GM18498 (cell line): ENCODE results near the gene PLCB1.

Experiments used
- ATAC-seq: cut with Tn5 transposase; IDR thresholded peaks from one replicate; pipeline ENCODE4 v1.9.1; 2021; ENCODE audit warnings: mild to moderate bottlenecking, moderate library complexity; ENCODE audit not compliant: unreplicated experiment

PLCB1 gene

DNA sequence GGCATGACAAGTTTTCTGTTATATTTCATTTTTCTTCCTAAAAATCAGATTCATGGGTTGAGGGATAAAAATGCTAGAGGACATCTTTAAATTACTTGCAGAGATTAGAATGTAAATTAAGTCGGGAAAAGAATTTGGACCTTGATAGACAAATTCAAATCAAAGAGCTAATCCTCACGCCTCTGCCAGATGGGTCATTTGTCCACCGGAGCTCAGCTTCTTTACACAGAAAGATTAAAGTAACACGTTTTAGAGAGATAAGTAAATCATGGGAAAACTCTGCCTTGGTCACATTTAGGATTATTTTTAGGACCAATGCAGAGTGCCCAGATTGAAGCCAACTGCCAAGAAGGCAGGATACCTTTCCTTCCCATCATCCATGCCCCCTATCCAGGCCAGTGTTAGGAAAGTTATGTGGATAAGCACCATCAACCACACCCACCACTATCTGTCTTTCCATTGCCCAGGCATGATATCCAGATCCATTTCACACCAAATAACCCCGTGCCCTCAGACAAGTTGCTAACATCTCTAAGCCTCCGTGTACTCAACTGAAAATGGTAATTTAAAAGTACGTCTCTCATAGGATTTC is 539.4 kb downstream of the PLCB1 start:
- no peak for ATAC-seq

DNA sequence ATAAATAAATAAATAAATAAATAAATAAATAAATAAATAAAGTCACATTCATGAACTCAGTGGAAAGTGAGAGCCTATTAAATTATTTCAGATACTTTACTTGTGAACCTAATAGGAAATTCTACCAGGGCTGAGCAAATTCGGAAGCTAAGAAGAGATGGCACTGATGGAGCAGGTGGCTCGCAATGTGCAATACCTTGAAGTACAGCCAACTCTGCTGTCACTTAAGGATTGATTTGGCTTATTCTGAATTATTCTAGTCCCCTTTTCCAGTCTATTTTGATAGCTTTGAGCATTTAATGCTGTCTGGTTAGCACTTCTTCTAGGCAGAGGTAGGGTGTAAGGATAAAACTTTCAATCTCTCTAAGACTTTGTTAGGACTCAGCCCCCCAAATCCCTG is 541.0 kb downstream of the PLCB1 start:
- ATAC-seq, result no peak

DNA sequence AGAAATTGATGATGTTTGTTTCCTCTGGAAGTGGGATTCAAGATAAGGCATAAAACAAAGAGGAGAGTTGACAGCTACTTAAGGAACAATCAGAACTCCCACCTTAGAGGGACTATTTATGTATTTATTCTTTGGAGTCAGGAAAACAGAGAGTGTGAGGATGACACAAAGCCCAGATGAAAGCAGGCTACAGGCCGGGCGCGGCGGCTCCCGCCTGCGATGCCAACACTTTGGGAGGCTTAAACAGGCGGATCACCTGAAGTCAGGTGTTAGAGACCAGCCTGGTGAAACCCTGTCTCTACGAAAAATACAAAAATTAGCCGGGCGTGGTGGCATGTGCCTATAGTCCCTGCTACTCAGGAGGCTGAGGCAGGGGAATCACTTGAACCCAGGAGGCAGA is 543.8 kb downstream of the PLCB1 start:
- ATAC-seq, result no peak

DNA sequence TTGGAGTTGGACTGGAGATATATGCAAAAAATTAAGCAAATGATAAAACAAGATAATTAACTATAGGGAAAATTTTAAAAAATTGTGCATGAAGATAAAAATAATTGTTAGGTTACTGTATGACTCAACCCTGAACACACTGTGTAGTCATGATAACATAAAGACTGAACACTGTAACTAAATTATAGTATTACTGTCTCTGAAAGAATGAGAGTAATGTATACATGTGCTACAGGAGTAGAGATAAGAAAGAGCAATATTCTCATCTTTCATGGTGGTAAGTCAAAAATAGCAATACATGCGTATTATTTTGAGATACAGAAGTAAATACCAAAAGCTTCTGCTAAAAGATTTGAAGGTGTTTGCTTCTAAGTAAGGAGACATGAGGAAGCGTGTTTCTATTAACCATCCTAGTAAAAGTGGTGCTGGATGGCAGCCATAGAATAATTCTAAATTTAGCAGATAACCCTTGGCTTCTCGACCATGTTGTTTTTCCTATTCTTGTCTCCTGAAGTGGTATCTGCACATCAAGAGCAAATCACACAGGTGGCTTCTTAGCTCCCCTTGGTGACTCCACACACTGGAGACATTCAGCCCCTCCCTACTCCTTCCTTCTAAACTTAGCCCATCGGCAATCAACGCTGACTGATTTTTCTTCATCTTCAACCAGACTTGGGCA is 546.2 kb downstream of the PLCB1 start:
- ATAC-seq, result no peak

DNA sequence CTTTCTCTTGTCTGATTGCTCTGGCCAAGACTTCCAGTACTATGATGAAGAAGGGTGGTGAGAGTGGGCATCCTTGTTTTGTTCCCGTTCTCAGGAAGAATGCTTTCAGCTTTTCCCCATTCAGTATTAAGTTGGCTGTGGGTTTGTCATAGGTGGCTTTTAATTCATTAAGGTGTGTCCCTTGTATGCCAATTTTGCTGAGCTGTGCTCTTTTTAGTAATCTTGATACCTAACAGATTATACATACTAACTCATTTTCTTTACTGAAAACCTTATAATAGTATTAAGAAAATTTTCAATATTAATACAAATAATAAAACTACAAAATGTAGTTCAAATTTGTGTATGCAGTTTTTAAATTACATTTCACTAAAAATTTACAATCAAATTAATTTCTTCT is 557.3 kb downstream of the PLCB1 start:
- ATAC-seq, result no peak

DNA sequence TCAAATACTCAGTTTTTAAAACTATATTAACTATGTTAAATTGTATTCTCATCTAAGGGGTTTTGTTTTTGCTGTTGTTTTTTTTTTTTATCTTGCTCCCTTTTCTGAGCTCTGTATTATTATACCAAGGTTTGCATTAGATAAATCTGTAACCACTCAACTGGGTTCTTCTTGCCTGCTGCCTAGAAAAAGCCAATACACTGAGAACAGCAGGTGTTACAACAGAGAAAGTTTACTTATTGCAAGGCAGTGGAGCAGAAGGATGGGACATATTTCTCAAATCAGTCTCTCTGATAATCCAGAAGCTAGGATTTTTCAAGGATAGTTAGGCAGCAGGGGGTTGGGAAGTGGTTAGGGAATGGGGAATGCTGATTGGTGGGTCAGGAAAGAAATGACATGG is 558.0 kb downstream of the PLCB1 start:
- ATAC-seq, result no peak

DNA sequence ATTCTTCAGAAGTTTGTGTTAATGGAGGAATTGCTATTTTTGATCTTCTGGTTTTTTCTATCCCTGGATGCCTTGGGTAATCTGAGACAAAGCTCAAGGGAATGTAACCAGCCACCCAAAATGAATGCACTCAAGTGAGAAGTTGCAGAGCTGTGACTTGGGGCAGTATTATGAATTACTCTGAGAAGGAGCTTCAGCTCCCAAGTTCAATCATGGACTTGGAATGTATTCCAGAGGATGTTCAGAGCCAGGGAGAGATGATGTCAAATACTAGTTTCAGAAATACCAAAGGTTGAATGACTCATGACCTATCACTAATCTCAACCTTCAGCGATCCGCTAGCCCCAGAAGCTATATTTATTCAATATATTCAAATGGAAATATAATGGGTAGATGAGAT is 561.6 kb downstream of the PLCB1 start:
- no peak for ATAC-seq

DNA sequence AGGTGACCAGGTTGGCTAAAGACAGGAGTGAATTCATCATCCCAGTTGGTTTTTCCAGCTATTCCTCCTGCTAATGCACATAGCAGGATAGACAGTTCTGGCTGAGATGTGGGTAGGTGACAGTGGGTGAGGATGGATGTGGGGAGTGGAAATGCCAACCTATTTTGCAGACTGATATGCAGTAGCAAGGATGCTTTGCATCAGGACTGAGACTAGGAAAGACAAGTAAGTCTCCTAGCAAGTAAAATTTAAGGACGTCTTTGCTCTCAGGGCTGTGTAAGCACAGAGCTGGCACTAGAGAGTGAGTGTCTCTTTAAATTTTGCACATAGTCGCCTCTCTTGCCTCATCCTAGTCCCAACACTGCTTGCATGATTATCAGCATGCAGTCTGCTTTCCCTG is 568.7 kb downstream of the PLCB1 start:
- ATAC-seq, result no peak

DNA sequence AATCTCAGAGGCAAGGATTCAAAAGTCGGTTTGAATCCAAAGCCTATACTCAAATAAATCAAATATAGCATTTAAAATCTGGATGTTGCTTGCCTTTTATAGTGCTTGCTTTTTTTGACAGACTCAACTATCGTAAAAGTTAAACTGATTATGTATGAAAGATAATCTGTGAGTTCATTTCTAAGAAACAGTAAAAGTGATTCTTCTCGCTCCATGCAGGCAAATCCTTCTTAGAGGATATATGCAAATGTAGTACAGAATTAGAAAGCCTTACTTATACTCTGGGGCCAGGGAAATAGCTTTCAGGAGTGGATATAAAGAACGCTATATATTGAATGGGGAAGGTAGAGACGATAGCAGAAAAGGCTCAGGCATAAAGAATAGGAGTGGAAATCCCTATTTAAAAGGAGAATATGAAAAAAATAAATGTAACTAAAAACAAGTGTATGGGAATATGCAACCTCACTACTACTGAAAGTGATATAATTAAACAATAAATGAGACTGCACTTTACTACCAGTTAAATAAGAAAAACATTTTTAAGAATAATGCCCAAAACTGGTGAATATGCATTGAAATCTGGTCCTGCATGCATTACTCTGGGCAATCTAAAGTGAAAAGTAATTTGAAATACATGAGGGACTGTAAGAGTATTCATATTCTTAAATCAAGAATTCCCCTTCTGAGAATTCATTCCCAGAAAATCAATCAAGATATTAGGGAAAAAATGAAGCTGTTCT is 575.1 kb downstream of the PLCB1 start:
- no peak for ATAC-seq

DNA sequence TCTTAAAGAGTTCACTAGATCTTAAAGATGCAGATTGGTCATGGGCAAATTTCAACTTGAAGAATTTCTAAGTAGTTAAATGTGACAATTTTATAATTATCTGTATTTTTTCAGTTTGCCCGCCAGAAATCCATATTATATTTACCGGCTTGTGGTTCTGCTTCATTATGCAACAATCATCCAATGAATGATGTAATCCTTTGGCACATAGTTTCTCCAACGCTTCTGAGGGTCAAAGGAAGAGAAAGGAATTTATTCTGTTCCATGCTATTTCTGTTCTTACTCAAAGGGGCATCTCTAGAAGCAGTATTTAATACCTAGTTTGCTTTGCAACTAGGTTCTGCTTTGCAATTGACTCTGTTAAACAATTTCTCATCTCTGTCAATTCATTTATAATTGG is 577.6 kb downstream of the PLCB1 start:
- no peak for ATAC-seq

- ATAC-seq, result no peak
Measured at GRCh38 chr20:8711501-8711900, 579.4 kb downstream of the PLCB1 start.

DNA sequence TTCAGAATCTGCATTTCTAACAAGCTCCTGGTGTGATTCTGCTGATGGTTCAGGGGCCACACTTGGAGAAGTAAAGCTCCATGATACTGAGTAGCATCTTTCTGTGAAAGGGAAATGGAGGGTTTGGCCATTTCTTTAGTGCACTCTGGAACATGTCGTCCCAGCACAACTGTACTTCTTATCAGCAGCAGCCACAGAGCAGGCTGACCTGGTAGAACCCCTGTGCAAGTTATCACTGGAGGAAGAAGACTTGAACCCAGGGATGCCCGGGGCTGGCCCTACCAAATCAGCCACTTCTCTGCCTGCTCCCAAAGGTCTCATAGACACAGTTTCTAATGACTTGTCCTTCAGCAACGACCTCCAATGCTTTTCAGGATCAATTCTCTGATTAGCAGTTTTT is 582.1 kb downstream of the PLCB1 start:
- no peak for ATAC-seq

DNA sequence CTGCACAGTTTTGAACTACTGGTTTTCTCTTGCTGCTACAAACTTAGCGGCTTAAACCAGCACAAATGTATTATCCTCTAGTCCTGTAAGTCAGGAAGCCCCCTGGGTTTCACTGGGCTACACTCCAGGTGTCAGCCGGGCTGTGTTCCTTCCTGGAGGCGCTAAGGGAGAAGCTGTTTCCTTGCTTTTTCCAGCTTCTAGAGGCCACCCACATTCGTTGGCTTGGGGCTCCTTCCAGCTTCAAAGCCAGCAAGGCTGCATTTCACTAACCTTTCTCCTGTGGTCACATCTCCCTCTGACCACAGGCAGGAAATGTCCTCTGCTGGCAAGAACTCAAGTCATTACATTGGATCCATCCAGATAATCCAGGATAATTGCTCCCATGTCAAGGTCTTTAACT is 586.2 kb downstream of the PLCB1 start:
- ATAC-seq, result no peak

- ATAC-seq, result no peak
Measured at GRCh38 chr20:8720089-8720488, 588.0 kb downstream of the PLCB1 start.

DNA sequence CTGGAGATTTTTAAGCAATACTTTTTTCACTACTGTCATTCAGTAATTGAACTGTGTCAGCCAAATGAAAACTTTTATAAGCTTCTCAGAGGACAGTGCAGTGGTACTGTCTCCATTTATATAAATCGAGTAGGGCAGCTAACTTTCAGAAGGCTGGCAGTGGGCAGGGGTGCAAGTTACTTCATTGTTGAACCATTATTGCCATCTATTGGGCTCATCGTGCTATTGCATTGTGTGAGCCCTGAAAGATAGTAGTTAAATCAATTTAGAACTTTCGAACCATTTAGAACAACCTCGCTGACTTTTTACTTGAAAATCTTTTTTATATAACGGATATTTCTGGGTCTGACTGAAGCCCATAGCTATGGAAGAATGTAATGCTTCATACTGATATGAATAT is 589.0 kb downstream of the PLCB1 start:
- ATAC-seq, result no peak

DNA sequence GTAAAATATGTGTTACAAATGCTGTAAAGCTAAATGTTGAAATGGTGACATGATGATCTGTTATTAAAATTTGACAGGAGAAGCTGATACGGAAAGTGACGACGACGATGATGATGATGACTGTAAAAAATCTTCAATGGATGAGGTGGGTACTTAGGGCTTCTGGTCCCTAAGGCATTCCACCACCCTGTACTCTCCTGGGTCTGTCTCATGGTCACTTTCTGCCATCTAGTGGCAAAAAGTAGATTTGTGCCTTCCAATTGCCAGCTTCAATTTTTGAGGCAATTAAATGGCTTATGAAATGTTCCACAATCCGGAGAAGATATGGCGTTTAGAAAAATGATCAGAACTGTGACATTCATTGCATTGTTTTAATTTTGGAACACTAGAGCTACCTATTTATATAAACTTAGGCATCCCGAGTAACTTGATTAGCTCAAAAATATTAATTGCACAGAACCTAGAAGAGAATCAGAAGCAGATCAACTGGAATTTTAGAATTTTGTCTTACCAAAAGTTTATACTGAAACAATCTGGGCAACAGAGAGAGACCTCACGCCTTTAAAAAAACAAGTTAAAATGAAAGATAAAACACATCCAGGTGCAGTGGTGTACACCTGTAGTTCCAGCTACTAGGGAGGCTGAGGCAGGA is 590.3 kb downstream of the PLCB1 start:
- ATAC-seq, result peak; percentile 86

DNA sequence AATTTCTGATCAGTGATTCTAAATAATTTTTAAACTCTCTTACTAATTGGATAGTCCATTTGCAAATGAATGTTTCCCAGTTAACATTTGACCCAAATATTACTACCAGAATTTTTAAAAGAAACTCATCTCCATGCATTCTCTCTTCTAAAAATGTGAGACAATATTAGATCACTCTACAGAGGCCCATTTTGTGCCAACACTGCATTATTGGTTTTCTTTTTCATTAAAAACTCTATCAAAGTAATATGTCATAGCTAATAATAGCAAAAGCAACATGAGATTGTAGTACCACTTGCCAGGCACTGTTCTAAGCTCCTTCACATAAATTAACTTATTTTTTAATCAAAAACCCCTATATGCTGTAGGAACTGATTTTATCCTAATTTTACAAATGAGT is 591.2 kb downstream of the PLCB1 start:
- ATAC-seq, result no peak

- no peak for ATAC-seq
Measured at GRCh38 chr20:8724884-8725283, 592.8 kb downstream of the PLCB1 start.

DNA sequence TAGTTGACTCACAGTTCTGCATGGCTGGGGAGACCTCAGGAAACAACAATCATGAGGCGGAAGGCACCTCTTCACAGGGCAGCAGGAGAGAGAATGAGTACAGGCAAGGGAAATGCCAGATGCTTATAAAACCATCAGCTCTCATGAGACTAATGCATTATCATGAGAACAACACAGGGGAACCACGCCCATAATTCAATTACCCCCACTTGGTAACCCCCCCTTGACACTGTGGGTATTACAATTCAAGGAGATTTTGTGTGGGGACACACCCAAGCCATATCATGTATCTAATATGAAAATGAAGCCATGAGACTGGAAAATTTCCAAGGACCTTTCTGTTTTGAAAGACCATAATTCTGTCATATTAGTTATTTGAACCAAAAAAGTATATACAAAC is 594.4 kb downstream of the PLCB1 start:
- no peak for ATAC-seq

GRCh38 chr20:8735014-8735413 is 602.9 kb downstream of the PLCB1 start:
- no peak for ATAC-seq

DNA sequence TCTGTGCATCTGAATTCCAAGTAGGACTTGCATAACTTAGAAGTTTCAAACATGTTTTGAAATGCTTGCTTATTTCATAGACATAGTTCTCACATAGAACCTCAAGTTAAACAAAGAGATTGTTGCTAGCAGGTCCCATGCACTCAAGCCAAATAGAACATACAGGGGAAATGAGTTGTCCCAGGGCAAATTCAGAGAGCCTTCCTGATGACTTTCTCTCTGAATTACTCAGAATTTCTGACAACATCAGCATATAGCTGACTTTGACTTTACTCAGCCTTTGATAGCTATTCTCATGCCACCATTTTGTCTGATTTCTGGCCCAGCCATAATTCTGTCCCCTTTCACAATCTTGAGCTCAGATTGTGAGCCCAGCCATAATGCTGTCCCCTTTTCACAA is 603.6 kb downstream of the PLCB1 start:
- ATAC-seq, result no peak

- ATAC-seq, result peak; percentile 91
Measured at GRCh38 chr20:8740265-8740664, 608.2 kb downstream of the PLCB1 start.
